Measurements from ENCODE around the gene TTI1. TPM values are rescaled to one million over a fixed set of nuclear protein-coding genes. Genes with fewer than 3 reads are reported as not detected.

TTI1 gene
- total RNA-seq, 2 experiments from 2014 or later = 28.2 TPM

GRCh38 chr20:37945091-37945547 is 88.1 kb downstream of the TTI1 start:
- no peaks in the 10 kb centered on the region for H3K9me3 Mint-ChIP-seq
- no peaks in the 10 kb centered on the region for H3K36me3 Mint-ChIP-seq
- POLR2A ChIA-PET = no interaction called here
- no peak overlapping the region for H3K4me3 Mint-ChIP-seq
- H3K27me3 Mint-ChIP-seq = no peaks in the 10 kb centered on the region
- no peaks in the 10 kb centered on the region for H3K4me1 Mint-ChIP-seq
- H3K27ac Mint-ChIP-seq = no peak overlapping the region
- ATAC-seq (ENCODE audit: low read depth) (no peak), DNase-seq (no peak)

- no peak for ATAC-seq (ENCODE audit: low read depth)
- Mint-ChIP-seq H3K4me1 (no peaks in the 10 kb centered on the region), H3K9me3 (no peaks in the 10 kb centered on the region), H3K27me3 (no peaks in the 10 kb centered on the region), H3K4me3 (no peak overlapping the region), H3K36me3 (no peaks in the 10 kb centered on the region), H3K27ac (no peak overlapping the region)
- DNase-seq = no peak
- POLR2A ChIA-PET = no interaction called here
These were observed 88.7 kb downstream of the TTI1 start for GRCh38 chr20:37944456-37944981.

GRCh38 chr20:37943501-37944455 is 89.5 kb downstream of the TTI1 start:
- Mint-ChIP-seq H3K4me3 (no peak overlapping the region), H3K9me3 (no peaks in the 10 kb centered on the region), H3K36me3 (no peaks in the 10 kb centered on the region), H3K4me1 (no peaks in the 10 kb centered on the region), H3K27me3 (no peaks in the 10 kb centered on the region), H3K27ac (no peak overlapping the region)
- ATAC-seq (ENCODE audit: low read depth) (no peak), DNase-seq (no peak)
- POLR2A ChIA-PET = interaction anchor here (0.6 kb wide), 1 partner anchor 109 kb away, joined by 13 read pairs; no protein-coding TSS in a partner anchor

GRCh38 chr20:37943033-37943432 is 90.2 kb downstream of the TTI1 start:
- H3K9me3 Mint-ChIP-seq = no peaks in the 10 kb centered on the region
- POLR2A ChIA-PET = interaction anchor here (0.6 kb wide), 1 partner anchor 110 kb away, joined by 13 read pairs; no protein-coding TSS in a partner anchor
- no peaks in the 10 kb centered on the region for H3K27me3 Mint-ChIP-seq
- no peaks in the 10 kb centered on the region for H3K36me3 Mint-ChIP-seq
- ATAC-seq (ENCODE audit: low read depth) = no peak
- H3K4me3 Mint-ChIP-seq = no peak overlapping the region
- no peak for DNase-seq
- no peaks in the 10 kb centered on the region for H3K4me1 Mint-ChIP-seq
- no peak overlapping the region for H3K27ac Mint-ChIP-seq

- POLR2A ChIA-PET = no interaction called here
- H3K36me3 Mint-ChIP-seq = no peaks in the 10 kb centered on the region
- no peaks in the 10 kb centered on the region for H3K27me3 Mint-ChIP-seq
- no peaks in the 10 kb centered on the region for H3K4me1 Mint-ChIP-seq
- no peak overlapping the region for H3K4me3 Mint-ChIP-seq
- H3K27ac Mint-ChIP-seq = no peak overlapping the region
- H3K9me3 Mint-ChIP-seq = no peaks in the 10 kb centered on the region
- DNase-seq (no peak), ATAC-seq (ENCODE audit: low read depth) (no peak)
These were observed 91.3 kb downstream of the TTI1 start for GRCh38 chr20:37941992-37942391.

GRCh38 chr20:37941332-37941731 is 91.9 kb downstream of the TTI1 start:
- POLR2A ChIA-PET = no interaction called here
- Mint-ChIP-seq H3K9me3 (no peaks in the 10 kb centered on the region), H3K27ac (no peak overlapping the region), H3K36me3 (no peaks in the 10 kb centered on the region), H3K4me1 (no peaks in the 10 kb centered on the region), H3K4me3 (no peak overlapping the region), H3K27me3 (no peaks in the 10 kb centered on the region)
- DNase-seq = no peak
- no peak for ATAC-seq (ENCODE audit: low read depth)

GRCh38 chr20:37940858-37941257 is 92.4 kb downstream of the TTI1 start:
- H3K36me3 Mint-ChIP-seq = no peaks in the 10 kb centered on the region
- H3K9me3 Mint-ChIP-seq = no peaks in the 10 kb centered on the region
- DNase-seq (no peak), ATAC-seq (ENCODE audit: low read depth) (no peak)
- H3K4me3 Mint-ChIP-seq = no peak overlapping the region
- H3K27me3 Mint-ChIP-seq = no peaks in the 10 kb centered on the region
- H3K4me1 Mint-ChIP-seq = no peaks in the 10 kb centered on the region
- no peak overlapping the region for H3K27ac Mint-ChIP-seq
- POLR2A ChIA-PET = no interaction called here

- Mint-ChIP-seq H3K4me1 (no peaks in the 10 kb centered on the region), H3K27ac (no peak overlapping the region), H3K4me3 (no peak overlapping the region), H3K9me3 (no peaks in the 10 kb centered on the region), H3K36me3 (no peaks in the 10 kb centered on the region), H3K27me3 (no peaks in the 10 kb centered on the region)
- POLR2A ChIA-PET = no interaction called here
- ATAC-seq (ENCODE audit: low read depth) = no peak
- no peak for DNase-seq
These were observed 93.3 kb downstream of the TTI1 start for GRCh38 chr20:37939701-37940560.

- no peak for ATAC-seq (ENCODE audit: low read depth)
- Mint-ChIP-seq H3K27ac (no peak overlapping the region), H3K4me3 (no peak overlapping the region), H3K27me3 (no peaks in the 10 kb centered on the region), H3K9me3 (no peaks in the 10 kb centered on the region), H3K4me1 (no peaks in the 10 kb centered on the region), H3K36me3 (no peaks in the 10 kb centered on the region)
- POLR2A ChIA-PET = no interaction called here
- DNase-seq = no peak
These were observed 94.3 kb downstream of the TTI1 start for GRCh38 chr20:37938954-37939353.

GRCh38 chr20:37938181-37938750 is 95.0 kb downstream of the TTI1 start:
- ATAC-seq (ENCODE audit: low read depth) (no peak), DNase-seq (no peak)
- H3K9me3 Mint-ChIP-seq = no peaks in the 10 kb centered on the region
- H3K27ac Mint-ChIP-seq = no peak overlapping the region
- POLR2A ChIA-PET = no interaction called here
- no peaks in the 10 kb centered on the region for H3K27me3 Mint-ChIP-seq
- no peaks in the 10 kb centered on the region for H3K4me1 Mint-ChIP-seq
- no peaks in the 10 kb centered on the region for H3K36me3 Mint-ChIP-seq
- H3K4me3 Mint-ChIP-seq = no peak overlapping the region

- Mint-ChIP-seq H3K9me3 (no peaks in the 10 kb centered on the region), H3K27ac (no peak overlapping the region), H3K36me3 (no peaks in the 10 kb centered on the region)
These were observed 95.6 kb downstream of the TTI1 start for GRCh38 chr20:37937686-37938085.

GRCh38 chr20:37936451-37936850 is 96.8 kb downstream of the TTI1 start:
- H3K27me3 Mint-ChIP-seq = no peaks in the 10 kb centered on the region
- ATAC-seq (ENCODE audit: low read depth) (no peak), DNase-seq (no peak)
- no peaks in the 10 kb centered on the region for H3K36me3 Mint-ChIP-seq
- POLR2A ChIA-PET = no interaction called here
- no peaks in the 10 kb centered on the region for H3K4me1 Mint-ChIP-seq
- no peaks in the 10 kb centered on the region for H3K9me3 Mint-ChIP-seq
- H3K27ac Mint-ChIP-seq = no peak overlapping the region
- no peak overlapping the region for H3K4me3 Mint-ChIP-seq

More at GRCh38 chr20:37937686-37938085, 95.6 kb downstream of the TTI1 start:
- POLR2A ChIA-PET = no interaction called here
- H3K27me3 Mint-ChIP-seq = no peaks in the 10 kb centered on the region
- DNase-seq (no peak), ATAC-seq (ENCODE audit: low read depth) (no peak)
- H3K4me1 Mint-ChIP-seq = no peaks in the 10 kb centered on the region
- no peak overlapping the region for H3K4me3 Mint-ChIP-seq

- Mint-ChIP-seq H3K36me3 (no peaks in the 10 kb centered on the region), H3K9me3 (no peaks in the 10 kb centered on the region), H3K27ac (no peak overlapping the region), H3K27me3 (no peaks in the 10 kb centered on the region), H3K4me3 (no peak overlapping the region), H3K4me1 (no peaks in the 10 kb centered on the region)
- POLR2A ChIA-PET = no interaction called here
- DNase-seq (no peak), ATAC-seq (ENCODE audit: low read depth) (no peak)
These were observed 97.2 kb downstream of the TTI1 start for GRCh38 chr20:37936041-37936440.

Data from activated naive CD8-positive, alpha-beta T cell treated with anti-CD3 and anti-CD28 coated beads, Interleukin-2, amount 10 ng/mL, durations not matched to agents 7 days and 5 days (primary cell).